Measurements from ENCODE around the gene TUBA4A. TPM values are rescaled to one million over a fixed set of nuclear protein-coding genes. Genes with fewer than 3 reads are reported as not detected.
A peak's percentile ranks its signal among the peaks of the same experiment; 100 is the strongest.

TUBA4A gene
- total and polyA plus RNA-seq, 8 donors, result 24.1 to 84.0 (median 39.7) TPM

DNA sequence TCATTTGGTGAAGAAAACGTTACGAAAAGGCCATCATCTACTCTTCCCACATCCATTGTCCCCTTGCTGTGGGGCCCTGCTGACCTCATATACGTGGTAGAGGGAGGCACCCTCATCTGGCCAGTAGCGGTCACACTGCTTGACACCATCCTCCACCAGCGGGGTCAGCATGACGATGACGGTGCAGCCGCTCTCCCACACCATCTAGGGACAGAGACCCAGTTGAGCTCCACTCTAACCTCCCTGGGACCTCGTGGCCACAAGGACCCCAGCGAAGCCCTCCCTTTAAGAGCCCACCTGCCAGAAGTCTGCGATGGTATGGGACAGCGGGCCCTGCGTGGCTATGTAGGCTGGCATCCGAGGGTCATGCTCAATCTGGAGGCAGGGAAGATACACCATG is 42.4 kb upstream of the TUBA4A start:
- DNase-seq (no peak), ATAC-seq (no peak)
- Histone ChIP-seq H3K27me3 (peaks cover 0 to 40% of the 10 kb centered on the region in 2 donors), H3K27ac (no peak overlapping the region), H3K4me1 (peaks cover 0 to 18% of the 10 kb centered on the region in 2 donors), H3K9me3 (no peaks in the 10 kb centered on the region), H3K4me3 (no peak overlapping the region), H3K36me3 (no peaks in the 10 kb centered on the region)
- TF ChIP-seq, protein P1, sequence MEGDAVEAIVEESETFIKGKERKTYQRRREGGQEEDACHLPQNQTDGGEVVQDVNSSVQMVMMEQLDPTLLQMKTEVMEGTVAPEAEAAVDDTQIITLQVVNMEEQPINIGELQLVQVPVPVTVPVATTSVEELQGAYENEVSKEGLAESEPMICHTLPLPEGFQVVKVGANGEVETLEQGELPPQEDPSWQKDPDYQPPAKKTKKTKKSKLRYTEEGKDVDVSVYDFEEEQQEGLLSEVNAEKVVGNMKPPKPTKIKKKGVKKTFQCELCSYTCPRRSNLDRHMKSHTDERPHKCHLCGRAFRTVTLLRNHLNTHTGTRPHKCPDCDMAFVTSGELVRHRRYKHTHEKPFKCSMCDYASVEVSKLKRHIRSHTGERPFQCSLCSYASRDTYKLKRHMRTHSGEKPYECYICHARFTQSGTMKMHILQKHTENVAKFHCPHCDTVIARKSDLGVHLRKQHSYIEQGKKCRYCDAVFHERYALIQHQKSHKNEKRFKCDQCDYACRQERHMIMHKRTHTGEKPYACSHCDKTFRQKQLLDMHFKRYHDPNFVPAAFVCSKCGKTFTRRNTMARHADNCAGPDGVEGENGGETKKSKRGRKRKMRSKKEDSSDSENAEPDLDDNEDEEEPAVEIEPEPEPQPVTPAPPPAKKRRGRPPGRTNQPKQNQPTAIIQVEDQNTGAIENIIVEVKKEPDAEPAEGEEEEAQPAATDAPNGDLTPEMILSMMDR (IDR thresholded peaks at IDR 0.05), result no peak
- intact Hi-C loops (cut with DNase I), result loop anchor here (5.0 to 10.0 kb wide), 2 partner anchors 124 to 131 kb away; partner anchors contain the start of genes NHEJ1 (in 1 of the 2) and SLC23A3 (in 1 of the 2)

DNA sequence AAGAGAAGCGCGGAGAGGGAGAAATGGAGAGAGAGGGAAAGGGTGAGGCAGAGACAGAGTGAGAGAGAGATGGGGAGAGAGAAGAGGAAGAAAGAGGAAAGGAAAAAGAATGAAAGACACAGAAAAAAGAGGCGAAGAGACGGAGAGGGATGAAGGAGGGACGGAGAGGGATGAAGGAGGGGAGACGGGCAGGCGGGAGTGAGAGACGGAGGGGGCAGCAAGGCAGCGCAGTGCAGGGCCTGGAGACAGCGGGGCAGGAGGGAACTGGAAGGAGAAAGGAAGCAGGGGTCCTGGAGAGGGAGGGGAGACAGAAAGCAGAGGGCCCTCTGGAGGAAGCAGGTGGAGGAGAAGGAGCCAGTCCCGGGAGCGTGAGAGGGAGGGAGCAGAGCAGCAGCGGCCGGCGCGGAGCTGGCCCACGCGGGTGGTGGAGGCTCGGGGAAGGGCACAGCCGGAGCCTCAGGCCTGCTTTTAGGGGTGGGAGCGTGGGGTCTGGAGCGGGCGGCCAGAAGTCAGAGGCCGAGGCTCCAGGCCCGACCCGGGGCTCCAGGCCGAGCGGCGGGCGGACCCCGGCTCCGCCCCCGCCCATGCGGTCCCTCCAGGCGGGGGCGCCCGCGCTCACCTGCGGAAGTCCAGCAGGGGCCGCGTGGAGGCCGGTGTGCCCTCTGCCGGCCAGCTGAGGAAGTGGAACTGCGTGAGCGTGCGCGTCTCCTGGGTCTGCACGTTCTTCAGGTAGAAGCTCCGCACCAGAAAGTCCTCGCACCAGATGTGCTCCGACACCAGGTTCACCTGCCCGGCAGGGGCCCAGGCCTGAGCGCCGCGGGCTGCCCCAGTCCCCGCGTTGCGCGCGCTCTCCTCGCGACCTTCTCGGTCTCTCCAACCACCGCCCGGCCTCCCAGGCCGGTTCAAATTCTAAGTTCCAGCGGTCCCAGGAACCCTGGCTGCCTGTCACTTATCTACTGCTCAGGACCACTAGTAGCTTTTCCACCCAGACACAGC is 40.9 kb upstream of the TUBA4A start:
- peaks cover 0 to 25% of the 10 kb centered on the region in 2 donors for H3K27me3 ChIP-seq
- H3K36me3 ChIP-seq, result no peaks in the 10 kb centered on the region
- H3K9me3 ChIP-seq, result no peaks in the 10 kb centered on the region
- H3K27ac ChIP-seq, result peak overlapping the region in 1 of 2 donors; percentile 37
- peak; percentile 80 to 99 (median 90) for DNase-seq
- H3K4me1 ChIP-seq, result peaks cover 0 to 18% of the 10 kb centered on the region in 2 donors
- TF ChIP-seq, protein P1 (IDR thresholded peaks at IDR 0.05), result peak; percentile 99
- intact Hi-C loops (cut with DNase I), result loop anchor here (5.0 to 10.0 kb wide), 2 partner anchors 122 to 130 kb away; partner anchors contain the start of genes NHEJ1 (in 1 of the 2) and SLC23A3 (in 1 of the 2)
- ATAC-seq, result peak; percentile 98
- H3K4me3 ChIP-seq, result peak overlapping the region; percentile 48 to 55

DNA sequence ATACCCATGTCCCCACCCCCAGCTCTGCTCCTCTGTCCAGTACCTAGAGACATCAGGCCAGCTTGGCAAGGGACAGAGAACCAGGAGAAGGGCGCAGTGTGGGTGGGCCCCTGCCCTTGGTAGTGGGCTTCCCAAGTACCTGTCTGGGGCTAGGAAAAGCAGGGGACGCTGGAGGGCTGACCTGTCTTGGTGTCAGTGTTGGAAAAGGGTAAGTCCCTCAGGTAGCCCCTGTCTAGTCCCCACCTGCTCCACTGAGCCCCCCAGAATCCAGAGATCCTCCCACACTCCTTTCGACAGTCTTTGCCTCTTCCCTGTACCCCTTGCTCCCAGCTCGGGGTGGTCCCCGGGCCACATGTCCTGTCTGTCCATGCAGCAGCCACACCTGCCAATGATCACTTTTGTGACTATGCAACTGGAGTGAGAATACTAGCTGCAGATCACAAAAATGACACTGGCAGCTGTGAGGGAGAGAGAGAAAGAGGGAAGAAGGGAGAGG is 40.1 kb upstream of the TUBA4A start:
- intact Hi-C loops (cut with DNase I), result loop anchor here in 1 of 2 donors (10.0 kb wide), 1 partner anchor 129 kb away; the partner anchor contains the start of gene NHEJ1
- Histone ChIP-seq H3K9me3 (no peaks in the 10 kb centered on the region), H3K4me3 (no peak overlapping the region), H3K27ac (no peak overlapping the region), H3K27me3 (peaks cover 0 to 16% of the 10 kb centered on the region in 2 donors), H3K36me3 (no peaks in the 10 kb centered on the region), H3K4me1 (peaks cover 0 to 17% of the 10 kb centered on the region in 2 donors)
- TF ChIP-seq, protein P1 (IDR thresholded peaks at IDR 0.05), result no peak
- DNase-seq, result no peak
- ATAC-seq, result no peak

DNA sequence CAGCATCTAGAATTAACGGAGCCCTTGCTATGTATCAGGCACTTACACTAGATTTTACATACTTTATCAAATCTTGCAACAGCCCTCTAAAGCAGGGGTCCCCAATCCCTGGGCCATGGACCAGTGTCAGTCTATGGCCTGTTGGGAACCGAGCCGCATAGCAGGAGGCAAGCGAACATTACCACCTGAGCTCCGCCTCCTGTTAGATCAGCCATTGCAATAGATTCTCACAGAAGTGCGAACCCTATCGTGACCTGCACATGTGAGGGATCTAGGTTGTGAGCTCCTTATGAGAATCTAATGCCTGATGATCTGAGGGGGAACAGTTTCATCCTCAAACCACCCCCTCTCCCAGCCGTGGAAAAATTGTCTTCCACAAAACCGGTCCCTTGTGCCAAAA is 38.9 kb upstream of the TUBA4A start:
- Histone ChIP-seq H3K4me1 (peaks cover 0 to 13% of the 10 kb centered on the region in 2 donors), H3K27ac (no peak overlapping the region), H3K4me3 (no peak overlapping the region), H3K36me3 (no peaks in the 10 kb centered on the region), H3K9me3 (no peaks in the 10 kb centered on the region), H3K27me3 (peaks cover 0 to 10% of the 10 kb centered on the region in 2 donors)
- no peak for ATAC-seq
- intact Hi-C loops (cut with DNase I), result loop anchor here in 1 of 2 donors (10.0 kb wide), 1 partner anchor 128 kb away; the partner anchor contains the start of gene NHEJ1
- no peak for DNase-seq
- TF ChIP-seq, protein P1 (IDR thresholded peaks at IDR 0.05), result no peak

Measured in left lung (tissue), 10 donors.